Fibroblast of pulmonary artery (primary cell): ENCODE measurements around the gene ZNF888.
"Not testable (repeated sequence)": the region's sequence is repeated elsewhere in the genome, so short reads cannot be mapped to it uniquely, and the experiment has no call there.

Experiments used
- DNase-seq: peaks from one replicate; pipeline ENCODE4 v3.0.0-alpha.2; 2010; ENCODE audit warnings: low read depth
- H3K4me3 ChIP-seq: replicated peaks from 2 replicates; pipeline ENCODE4 v1.5.1; 2011; ENCODE audit warnings: low read depth, mild to moderate bottlenecking, control low read depth, low read length, moderate library complexity
- CTCF ChIP-seq: IDR thresholded peaks from 2 replicates; pipeline ENCODE4 v1.5.1; 2011; ENCODE audit warnings: mild to moderate bottlenecking, control low read depth, low read length, inconsistent platforms; ENCODE audit errors: missing control alignments

ZNF888 gene

GRCh38 chr19:52943884-52944643, 20.8 kb upstream of the ZNF888 start:
- no peak for DNase-seq
- no peak overlapping the region for H3K4me3 ChIP-seq
- TF ChIP-seq CTCF, result no peak

GRCh38 chr19:52943134-52943883, 20.1 kb upstream of the ZNF888 start:
- no peak for DNase-seq
- TF ChIP-seq CTCF, result no peak
- H3K4me3 ChIP-seq, result peak overlapping the region; percentile 91

GRCh38 chr19:52942386-52943133, 19.3 kb upstream of the ZNF888 start:
- DNase-seq, result peak; percentile 75
- TF ChIP-seq CTCF, result no peak

GRCh38 chr19:52941941-52942385, 18.7 kb upstream of the ZNF888 start:
- peak overlapping the region; percentile 91 for H3K4me3 ChIP-seq
- no peak for TF ChIP-seq CTCF
- peak; percentile 31 for DNase-seq

More at GRCh38 chr19:52942386-52943133, 19.3 kb upstream of the ZNF888 start:
- peak overlapping the region; percentile 91 for H3K4me3 ChIP-seq

GRCh38 chr19:52941523-52941922, 18.3 kb upstream of the ZNF888 start:
- peak overlapping the region; percentile 91 for H3K4me3 ChIP-seq

GRCh38 chr19:52940905-52941304, 17.7 kb upstream of the ZNF888 start:
- DNase-seq, H3K4me3 ChIP-seq: not testable (repeated sequence)

More at GRCh38 chr19:52941523-52941922, 18.3 kb upstream of the ZNF888 start:
- DNase-seq, result not testable (repeated sequence)

GRCh38 chr19:52938761-52939160, 15.5 kb upstream of the ZNF888 start:
- no peak overlapping the region for H3K4me3 ChIP-seq
- no peak for TF ChIP-seq CTCF
- no peak for DNase-seq
